GM19455 (cell line): ENCODE measurements around the gene LPAR2.
"Not testable (repeated sequence)": the region's sequence is repeated elsewhere in the genome, so short reads cannot be mapped to it uniquely, and the experiment has no call there.

Experiments
- ATAC-seq: cut with Tn5 transposase; IDR thresholded peaks from one replicate; pipeline ENCODE4 v1.9.1; 2021; ENCODE audit not compliant: unreplicated experiment

The LPAR2 gene

DNA sequence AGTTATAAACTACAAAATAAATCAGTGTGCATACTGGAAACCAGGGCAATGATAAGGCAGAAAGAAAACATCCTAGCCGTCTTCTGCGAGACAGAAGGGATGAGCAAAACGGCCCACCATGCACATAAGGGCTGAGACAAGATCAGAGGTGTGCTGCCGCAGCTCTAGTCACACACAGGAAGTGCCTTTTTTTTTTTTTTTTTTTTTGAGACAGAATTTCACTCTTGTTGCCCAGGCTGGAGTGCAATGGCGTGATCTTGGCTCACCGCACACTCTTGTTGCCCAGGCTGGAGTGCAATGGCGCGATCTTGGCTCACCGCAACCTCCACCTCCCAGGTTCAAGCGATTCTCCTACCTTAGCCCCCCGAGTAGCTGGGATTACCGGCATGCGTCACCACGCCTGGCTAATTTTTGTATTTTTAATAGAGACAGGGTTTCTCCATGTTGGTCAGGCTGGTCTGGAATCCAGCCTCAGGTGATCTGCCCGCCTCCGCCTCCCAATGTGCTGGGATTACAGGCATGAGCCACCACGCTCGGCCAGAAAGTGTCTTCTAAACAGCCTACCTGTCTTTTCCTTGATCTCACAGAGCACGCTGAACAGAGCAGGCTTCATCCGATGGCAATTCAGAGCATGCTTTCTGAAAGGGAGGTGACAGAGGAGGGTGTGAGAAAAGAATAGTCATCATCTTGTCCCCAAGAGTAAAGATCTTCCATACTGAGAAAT lies 29.1 kb downstream of the LPAR2 start:
- ATAC-seq, result not testable (repeated sequence)

DNA sequence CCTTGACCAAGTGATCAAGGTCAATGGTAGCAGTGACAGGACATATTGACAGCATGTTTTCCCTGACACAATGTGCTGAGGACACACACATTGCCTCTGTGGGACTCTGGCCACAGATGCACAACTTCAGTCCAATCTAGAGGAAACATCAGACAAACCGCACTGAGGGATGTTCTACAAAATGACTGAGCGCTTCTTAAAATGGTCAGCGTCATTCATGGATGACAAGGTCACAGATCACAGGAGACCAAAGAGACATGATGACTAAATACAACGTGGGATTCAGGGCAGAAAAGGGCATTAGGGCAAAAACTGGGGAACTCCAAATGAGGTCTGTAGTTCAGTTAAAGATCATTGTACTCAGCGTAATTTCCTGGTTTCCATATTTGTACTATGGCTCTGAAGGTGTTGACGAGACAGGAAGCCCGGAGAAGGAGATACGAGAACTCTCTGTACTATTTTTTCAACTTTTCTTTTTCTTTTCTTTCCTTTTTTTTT lies 30.2 kb downstream of the LPAR2 start:
- ATAC-seq, result peak; percentile 47

DNA sequence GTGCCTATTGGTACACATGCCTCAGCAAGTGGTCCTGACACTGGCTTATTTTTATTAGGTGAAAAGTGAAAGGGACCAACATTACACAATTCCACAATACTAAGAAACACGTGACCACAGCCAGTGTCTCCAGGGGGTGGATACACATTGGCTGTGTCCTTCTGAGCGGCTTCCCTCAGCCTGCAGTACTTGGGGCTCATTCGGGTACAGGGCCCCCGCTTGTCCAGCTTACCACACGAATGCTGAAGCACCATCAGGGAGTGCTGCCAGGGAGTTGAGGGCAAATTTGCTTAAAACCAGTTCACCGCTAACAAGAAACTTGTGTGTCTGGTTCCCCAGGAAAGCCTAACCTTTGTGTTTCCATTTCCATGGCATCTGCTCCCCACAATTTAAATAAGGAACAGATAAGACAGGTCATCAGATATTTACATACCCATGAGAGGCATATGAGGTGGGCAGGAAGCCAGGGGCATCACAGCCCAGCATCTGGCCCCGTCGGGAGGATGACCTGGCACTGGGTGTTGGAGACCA lies 32.8 kb downstream of the LPAR2 start:
- no peak for ATAC-seq

DNA sequence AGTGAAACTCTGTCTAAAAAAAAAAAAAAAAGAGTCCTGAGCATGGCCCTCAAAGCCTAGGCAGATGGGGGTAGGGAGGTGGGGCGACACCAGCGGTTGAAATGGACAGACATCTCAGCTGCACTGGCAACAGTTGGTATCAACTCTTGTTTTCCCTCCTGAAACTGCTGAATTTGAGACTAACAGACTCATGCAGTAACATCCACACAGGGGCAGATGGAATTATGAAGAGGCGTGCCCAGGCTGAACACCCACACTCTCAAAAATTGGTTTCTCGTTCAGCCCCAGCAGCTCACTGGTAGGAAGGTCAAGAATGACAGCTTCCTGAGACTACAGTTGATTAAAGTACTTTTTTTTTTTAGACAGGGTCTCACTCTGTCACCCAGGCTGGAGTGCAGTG lies 33.6 kb downstream of the LPAR2 start:
- no peak for ATAC-seq

DNA sequence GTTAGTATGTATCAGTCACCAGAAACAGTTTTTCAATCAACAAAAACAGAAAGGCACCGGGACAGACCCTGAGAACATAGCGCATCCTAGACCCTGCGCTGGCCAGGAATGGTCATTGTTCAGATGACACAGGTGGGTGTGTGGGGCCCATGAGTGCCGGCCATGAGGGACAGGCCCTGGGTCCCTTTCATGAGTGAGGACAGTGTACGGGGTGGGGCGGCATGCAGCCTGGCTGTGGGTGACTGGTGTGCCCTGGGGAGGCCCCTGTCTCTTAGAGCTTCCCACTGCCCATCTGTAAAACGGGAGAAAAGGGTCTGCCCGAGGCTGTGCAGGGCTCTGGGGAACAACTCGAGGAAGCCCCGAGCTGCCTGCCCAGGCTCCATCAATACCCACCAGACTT lies 35.3 kb downstream of the LPAR2 start:
- no peak for ATAC-seq

DNA sequence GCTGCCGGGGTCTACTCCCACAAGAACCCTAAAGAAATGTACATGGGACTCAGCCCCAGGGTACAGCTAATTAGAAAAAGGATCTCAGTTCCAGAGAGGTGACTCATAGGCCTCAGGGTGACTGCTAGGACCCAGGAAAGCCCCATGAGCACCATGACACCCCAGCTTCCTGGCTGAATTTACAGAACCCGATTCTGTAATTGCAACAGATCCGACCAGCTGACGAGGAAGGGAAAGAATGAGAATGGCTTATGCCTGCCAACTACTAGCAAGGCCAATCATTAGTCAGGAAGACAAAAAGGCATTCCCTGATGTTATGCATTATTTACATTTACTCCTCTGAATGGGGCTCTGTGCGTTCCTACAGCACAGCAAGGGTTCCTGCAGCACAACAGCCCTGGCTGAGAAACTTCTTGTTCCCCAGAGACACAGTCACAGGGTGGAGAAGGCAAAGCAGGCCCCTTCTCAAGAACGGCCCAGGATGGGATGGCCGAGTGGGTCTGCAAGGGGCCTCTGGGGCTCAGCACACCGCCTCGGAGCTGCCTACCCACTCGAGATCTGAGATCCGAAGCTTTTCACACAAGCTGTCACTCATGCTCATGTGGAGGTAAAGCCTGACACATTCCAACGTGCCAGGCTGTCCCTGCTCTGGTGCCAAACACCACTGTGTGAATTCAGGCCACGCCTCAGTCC lies 36.7 kb downstream of the LPAR2 start:
- ATAC-seq, result no peak

DNA sequence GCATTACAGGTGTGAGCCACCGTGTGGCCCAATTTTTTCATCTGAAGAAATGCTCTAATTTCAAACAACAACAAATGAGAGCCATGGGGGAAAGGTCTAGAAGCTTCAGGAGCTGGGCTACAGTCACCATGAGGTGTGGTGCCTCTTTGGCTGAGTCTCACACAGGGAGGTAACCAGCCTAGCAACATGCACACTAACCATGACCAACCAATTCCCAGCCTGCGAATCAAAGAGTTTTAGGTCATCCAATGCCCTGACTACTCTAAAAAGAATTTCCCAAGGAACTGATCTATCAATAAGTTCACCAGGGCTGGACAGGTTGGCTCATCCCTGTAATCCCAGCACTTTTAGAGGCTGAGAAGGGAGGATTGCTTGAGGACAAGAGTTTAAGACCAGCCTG lies 39.5 kb downstream of the LPAR2 start:
- no peak for ATAC-seq

DNA sequence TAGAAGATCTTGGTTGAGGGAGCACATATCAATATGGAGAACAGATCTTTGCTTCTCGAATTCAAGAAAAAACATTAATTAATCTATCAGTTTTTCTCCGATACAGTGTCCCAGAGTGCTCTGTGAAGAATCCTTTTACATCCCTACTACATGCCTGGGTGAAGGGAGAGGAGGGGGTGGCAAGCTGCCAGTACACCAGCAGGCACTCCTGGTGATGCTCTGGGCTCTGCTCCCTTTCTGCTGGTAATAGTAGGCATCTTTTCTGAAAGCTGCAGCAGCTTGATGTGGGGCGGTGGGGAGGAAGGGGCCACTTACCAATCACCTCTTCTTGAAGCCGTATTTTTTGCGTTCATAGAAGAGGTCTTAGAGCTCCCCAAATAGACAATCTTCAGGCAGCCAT lies 40.2 kb downstream of the LPAR2 start:
- no peak for ATAC-seq

DNA sequence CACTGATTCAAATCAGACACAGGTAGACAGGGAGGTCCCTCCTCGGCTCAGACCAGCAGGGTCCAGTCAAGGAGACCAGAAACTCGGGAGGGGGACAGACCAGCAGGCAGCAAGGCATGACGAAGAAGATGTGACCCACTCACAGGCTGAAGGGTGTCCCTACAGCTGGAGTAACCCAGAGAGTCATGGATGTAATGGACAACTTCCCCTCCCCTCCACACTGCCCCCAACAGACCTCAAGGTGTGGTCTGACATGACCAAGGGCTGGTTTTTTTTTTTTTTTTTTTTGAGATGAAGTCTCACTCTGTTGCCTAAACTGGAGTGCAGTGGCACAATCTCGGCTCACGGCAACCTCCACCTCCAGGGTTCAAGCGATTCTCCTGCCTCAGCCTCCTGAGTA lies 43.7 kb downstream of the LPAR2 start:
- no peak for ATAC-seq

DNA sequence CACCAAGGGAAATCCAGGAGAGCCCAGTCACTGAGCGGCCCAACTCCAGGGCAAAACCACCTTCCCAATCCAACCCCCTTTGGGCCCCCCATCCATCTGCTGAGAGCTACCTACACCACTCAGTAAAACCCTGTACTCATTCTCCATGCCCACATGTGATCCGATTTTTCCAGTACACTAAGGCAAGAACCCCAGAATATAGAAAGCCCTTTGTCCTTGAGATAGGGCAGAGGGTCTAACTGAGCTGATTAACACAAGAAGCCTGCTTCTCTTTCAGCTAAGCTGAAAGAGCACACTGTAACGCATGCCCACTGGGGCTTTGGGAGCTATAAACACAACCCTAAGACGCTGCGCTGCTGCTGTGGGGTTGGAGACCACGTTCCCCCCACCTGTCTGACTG lies 45.5 kb downstream of the LPAR2 start:
- no peak for ATAC-seq

DNA sequence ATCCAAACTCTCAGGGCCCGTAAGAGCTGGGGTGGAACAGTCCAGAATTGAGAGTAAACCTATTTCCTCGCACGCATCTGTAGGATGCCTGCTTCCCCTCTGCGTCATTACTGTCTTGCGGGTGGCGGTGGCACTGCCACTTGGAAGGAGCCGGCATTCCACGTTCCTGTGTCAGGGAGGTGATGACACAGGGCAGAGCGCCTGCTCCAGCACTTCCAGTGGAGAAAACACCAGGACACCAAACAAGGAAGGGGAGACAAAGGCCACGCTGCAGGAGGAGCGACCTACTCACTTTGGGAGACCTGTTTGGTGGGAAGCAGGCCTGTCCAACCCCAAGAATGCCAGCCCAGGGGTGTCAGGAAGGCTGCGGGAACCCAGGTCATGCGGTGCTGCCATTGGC lies 46.6 kb downstream of the LPAR2 start:
- ATAC-seq, result no peak

DNA sequence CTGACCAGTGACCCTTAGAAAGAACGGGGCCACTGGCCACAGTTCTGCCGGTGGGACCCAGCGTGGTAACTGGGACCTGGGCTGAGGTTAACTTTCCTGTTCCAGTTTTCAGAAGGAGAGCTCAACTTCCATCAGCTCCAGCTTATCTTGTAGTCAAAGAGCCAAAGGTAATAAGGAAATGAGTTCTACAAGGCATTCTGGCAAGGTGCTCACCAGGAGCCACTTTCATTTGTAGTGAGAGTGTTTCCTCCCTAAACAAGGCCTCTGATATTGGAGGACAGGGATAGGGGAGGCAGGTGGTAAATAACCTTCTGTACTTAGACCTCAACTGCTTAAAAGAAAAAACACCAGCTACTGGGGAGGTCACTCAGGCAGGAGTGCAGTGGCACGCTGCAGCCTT lies 47.6 kb downstream of the LPAR2 start:
- no peak for ATAC-seq

DNA sequence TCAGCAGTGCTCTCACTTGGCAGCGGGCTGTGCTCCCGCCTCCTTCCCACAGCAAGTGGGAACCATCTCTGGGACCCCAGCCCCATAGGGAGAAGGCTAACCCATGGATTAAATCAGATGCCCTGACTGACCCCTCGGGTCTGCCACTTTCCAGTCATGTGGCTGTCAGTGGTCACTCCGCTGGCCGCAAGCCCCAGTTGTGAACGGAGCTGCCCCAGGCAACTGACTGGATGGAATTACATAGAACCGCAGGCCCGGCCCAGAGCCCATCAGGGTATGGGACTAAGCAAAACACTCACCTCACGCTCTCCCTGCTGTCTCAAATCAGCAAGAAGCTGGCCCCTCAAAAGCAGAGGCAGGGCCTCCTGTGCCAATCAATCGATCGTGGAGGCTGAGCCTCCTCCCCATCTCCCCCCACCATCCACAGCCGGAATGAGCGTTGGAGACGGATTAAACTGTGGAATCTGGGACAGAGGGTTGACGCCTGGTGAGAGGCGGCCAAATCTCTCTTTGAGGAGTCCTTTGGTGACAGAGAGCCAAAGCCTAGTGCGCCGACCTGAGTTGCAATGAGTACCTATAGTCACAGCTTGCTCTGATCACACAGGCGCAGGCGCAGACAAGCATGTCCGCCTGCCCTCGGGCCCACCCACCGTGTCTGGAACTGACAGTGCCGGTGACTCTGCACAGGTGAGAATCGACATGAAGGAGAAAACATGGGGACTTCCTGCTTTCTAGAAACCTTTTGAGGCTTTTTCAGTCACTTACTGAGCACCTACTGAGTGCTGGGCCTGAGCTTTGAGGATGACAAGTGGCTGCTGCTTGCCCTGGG lies 48.3 kb downstream of the LPAR2 start:
- no peak for ATAC-seq

DNA sequence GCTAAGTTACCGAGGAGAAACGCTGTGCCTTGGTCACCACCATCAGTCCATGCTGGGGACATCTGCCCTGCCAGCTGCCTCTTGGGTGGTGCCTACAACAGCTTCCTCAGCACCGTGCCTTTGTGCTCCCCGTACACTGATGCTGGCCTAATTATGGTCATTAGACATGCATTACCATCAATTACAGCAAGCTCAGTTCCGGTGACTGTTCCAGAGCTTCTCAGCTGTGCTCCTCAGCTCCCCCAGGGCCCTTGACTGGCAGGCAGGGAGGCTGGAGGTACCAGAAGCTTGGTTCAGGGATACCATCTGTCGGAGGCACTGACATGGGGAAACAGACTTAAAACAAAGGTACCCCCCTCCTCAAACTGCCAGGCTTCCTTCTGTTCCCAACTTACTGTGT lies 49.8 kb downstream of the LPAR2 start:
- ATAC-seq, result no peak

DNA sequence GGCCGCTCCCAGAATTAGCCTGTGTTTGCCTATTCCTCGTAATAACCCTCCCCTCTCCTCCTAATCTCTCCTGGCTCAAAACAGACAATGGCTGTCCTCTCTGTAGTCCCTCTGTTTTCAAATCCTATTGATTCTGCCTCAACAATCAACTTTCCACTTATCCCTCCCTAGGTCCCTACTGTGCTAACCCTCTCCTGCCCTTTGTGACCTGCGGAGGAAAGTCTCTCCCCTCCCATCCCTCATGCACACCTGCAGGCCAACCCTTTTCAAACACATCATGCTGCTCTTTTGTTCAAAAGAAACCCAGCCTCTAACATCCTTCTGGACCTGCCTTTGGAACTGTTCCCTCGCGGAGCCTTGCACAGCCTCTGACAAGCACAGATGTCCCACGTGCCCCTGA lies 52.6 kb downstream of the LPAR2 start:
- no peak for ATAC-seq
